DMS 273 treated with DMSO at 0.1 percent for 48 hours (cell line): Measurements from ENCODE around the gene SLC43A2.
"Not testable (repeated sequence)": the region's sequence is repeated elsewhere in the genome, so short reads cannot be mapped to it uniquely, and the experiment has no call there.

Source experiments
- DNase-seq: peaks from one replicate; lab custom pipeline; 2025; lab: John Stamatoyannopoulos, UW

Gene SLC43A2

GRCh38 chr17:1627982-1628855, at the start of gene SLC43A2:
Gene SLC43A2, minus strand, starts transcription at chr17:1628834. Its CDS starts 960 bp downstream, at chr17:1627874.
- DNase-seq, result peak; percentile 14

GRCh38 chr17:1676401-1676800, 47.8 kb upstream of the SLC43A2 start:
- DNase-seq, result no peak

GRCh38 chr17:1673041-1673785, 44.6 kb upstream of the SLC43A2 start:
- no peak for DNase-seq

- not testable (repeated sequence) for DNase-seq
Observed at GRCh38 chr17:1663934-1664333, 35.3 kb upstream of the SLC43A2 start.

GRCh38 chr17:1661045-1661444, 32.4 kb upstream of the SLC43A2 start:
- no peak for DNase-seq

- DNase-seq, result no peak
Observed at GRCh38 chr17:1658100-1658499, 29.5 kb upstream of the SLC43A2 start.

GRCh38 chr17:1653735-1654134, 25.1 kb upstream of the SLC43A2 start:
- DNase-seq, result no peak

- DNase-seq, result not testable (repeated sequence)
Observed at GRCh38 chr17:1652794-1653193, 24.2 kb upstream of the SLC43A2 start.

GRCh38 chr17:1651559-1651844, 22.9 kb upstream of the SLC43A2 start:
- DNase-seq, result no peak

GRCh38 chr17:1650731-1651558, 22.3 kb upstream of the SLC43A2 start:
- no peak for DNase-seq

GRCh38 chr17:1649844-1650501, 21.3 kb upstream of the SLC43A2 start, which contains the start of gene RILP:
Gene RILP, minus strand, starts transcription at chr17:1649866. Its CDS starts 62 bp downstream, at chr17:1649804.
- DNase-seq, result peak; percentile 6

GRCh38 chr17:1648963-1649843, 20.6 kb upstream of the SLC43A2 start:
- peak; percentile 41 for DNase-seq

- DNase-seq, result no peak
Observed at GRCh38 chr17:1648173-1648962, 19.7 kb upstream of the SLC43A2 start.

- DNase-seq, result no peak
Observed at GRCh38 chr17:1647802-1648171, 19.2 kb upstream of the SLC43A2 start.

GRCh38 chr17:1646199-1646875, 17.7 kb upstream of the SLC43A2 start:
- DNase-seq, result no peak

- DNase-seq, result no peak
Observed at GRCh38 chr17:1645207-1646171, 16.9 kb upstream of the SLC43A2 start, which contains the start of gene SCARF1. Gene SCARF1, minus strand, starts transcription at chr17:1645732. Its CDS starts 35 bp downstream, at chr17:1645697.

- no peak for DNase-seq
Observed at GRCh38 chr17:1644493-1645206, 16.0 kb upstream of the SLC43A2 start.
